ENCODE data around the gene LCOR.
"Not testable (repeated sequence)": the region's sequence is repeated elsewhere in the genome, so short reads cannot be mapped to it uniquely, and the experiment has no call there.

The LCOR gene

DNA sequence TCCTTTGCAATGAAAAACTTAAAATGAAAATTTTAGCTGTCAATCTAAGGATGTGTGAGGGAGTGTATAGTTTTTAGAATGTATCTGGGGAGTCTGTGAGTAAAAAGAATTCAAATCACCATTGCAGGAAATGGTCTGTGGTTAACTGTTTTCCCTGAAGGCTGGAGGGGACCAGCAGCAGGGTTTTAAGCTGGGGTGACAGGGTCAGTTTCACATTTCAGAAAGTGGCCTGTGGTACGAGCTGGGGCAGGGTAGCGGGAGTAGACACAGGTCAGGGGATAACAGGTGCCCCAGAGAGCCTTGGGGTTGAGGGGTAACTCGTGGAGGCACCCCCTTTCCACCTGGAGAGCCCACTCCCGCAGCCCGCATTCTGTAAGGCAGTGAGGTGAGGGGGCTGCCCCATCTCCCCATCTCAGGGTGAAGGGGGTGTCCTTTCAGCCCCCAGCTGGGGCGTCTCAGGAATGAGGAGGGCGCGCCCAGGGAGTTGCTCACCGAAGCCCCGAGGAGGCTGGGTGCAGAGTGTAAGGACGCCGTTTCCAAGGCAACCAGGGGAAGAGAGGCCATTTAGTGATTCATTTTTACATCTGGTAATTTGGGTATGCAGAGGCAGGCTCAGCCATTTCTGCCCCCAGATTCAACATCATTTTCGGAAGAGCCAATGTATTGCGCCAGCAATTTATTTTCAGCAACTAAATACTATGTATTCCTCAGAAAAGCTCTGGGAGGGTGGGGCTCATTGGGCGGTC, 184.8 kb downstream of the LCOR start:
- DNase-seq, result no peak

DNA sequence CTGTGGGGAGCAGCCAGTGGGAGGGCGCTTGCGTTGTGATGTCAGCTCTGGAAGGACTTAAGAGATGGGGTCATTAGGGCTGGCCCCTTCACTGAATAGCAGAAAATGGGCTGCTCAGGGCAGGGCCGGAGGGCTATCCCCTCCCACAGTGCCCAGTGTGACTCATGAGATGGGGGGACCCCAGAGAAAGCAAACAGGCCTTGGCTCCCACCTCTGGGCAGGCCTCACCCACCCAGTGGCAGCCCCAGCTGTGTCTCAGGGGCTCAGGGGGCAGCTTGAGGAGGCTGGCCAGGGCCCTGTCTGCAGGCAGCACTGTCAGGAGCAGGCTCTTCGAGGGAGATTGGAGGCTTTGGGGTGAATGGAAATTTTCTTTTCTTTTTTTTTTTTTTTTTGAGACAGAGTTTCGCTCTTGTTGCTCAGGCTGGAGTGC, 185.4 kb downstream of the LCOR start:
- no peak for DNase-seq

- no peak for DNase-seq
Observed at GRCh38 chr10:97018251-97019212, 186.4 kb downstream of the LCOR start.

DNA sequence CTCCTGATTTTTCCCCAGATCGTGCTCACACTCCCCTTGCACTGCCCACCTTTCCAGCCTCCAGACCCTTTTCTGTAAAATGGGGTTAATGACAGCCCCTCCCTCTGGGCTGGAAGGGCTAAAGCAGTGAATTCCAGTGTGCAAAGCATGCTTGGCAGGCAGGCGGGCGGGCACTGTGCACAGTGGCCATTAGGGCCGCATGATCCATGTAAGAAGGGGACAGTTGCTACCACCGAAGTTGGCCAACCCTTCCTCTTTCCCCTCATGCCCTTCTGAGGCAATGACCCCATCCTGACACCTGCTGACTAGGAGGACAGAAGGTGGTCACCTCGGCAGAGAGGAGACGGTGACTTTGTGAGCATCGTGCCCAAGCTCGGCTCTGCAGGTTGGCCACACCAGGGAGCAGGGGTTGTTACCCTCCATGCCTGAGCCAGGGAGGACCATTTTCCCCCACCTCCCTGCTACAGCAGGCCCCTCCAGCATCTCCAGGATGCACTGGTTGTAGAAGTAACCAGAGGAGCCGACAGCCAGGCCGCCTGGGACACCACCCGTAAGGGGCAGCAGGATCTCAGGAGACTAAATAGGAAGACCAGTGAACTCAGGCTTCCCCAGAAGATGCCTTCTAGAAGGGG, 187.2 kb downstream of the LCOR start:
- no peak for DNase-seq

- peak; percentile 72 for DNase-seq
Observed at GRCh38 chr10:97020452-97021400, 188.6 kb downstream of the LCOR start.

GRCh38 chr10:97022616-97023015, 190.5 kb downstream of the LCOR start:
- DNase-seq, result no peak

- DNase-seq, result no peak
Observed at GRCh38 chr10:97023401-97024167, 191.5 kb downstream of the LCOR start.

GRCh38 chr10:97024168-97025073, 192.3 kb downstream of the LCOR start:
- DNase-seq, result no peak

- DNase-seq, result peak; percentile 59
Observed at GRCh38 chr10:97025613-97026242, 193.6 kb downstream of the LCOR start.

GRCh38 chr10:97028126-97028831, 196.2 kb downstream of the LCOR start:
- no peak for DNase-seq

- no peak for DNase-seq
Observed at GRCh38 chr10:97028832-97029178, 196.7 kb downstream of the LCOR start.

- no peak for DNase-seq
Observed at GRCh38 chr10:97029271-97029670, 197.2 kb downstream of the LCOR start.

GRCh38 chr10:97030894-97031293, 198.8 kb downstream of the LCOR start:
- DNase-seq, result no peak

DNA sequence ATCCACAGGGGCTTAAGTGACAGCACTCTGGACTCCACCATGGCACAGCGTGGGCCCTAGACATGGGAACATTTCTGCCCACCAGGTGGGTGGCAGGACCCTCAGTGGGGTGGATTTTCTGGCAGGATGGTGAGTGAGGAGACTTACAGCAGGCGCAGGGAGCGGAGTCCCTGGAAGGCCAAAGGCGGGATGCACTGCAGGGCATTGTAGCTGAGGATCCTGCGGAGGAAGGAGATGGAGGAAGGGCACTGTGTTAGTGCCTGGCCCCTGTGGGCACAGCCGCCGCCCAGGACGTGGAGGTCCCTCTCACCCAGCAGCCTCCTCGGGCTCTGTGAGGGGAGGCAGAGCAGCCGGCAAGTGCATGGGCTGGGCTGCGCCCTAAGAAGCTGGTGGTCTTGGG, 199.4 kb downstream of the LCOR start:
- no peak for DNase-seq

DNA sequence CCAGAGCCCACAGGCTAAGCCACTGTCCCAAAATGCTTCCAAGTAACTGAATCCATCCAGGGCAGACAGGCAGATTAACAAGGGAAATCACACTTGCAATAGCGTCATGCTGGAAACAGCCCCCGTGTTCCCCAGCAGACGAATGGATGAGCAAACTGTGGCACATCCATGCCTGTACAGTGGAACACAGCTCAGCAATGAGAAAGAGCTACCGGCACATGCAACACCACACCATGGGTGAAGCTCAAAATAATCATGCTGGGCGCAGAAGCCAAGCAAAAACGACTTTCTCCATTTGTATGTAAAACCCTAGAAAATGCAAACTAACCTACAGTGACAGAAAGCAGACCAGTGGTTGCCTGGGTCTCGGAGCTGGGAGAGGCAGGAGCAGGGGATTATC, 200.5 kb downstream of the LCOR start:
- DNase-seq, result no peak

DNA sequence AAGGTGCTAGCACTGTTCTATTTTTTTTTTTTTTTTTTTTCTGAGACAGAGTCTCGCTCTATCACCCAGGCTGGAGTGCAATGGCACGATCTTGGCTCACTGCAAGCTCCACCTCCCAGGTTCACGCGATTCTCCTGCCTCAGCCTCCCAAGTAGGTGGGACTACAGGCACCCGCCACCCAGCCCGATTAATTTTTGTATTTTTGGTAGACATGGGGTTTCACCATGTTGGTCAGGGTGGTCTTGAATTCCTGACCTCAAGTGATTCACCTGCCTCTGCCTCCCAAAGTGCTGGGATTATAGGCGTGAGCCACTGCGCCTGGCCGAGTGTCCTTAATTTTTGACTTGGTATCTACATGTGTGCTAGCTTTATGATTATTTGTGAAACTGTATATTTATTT, 201.7 kb downstream of the LCOR start:
- not testable (repeated sequence) for DNase-seq

DNA sequence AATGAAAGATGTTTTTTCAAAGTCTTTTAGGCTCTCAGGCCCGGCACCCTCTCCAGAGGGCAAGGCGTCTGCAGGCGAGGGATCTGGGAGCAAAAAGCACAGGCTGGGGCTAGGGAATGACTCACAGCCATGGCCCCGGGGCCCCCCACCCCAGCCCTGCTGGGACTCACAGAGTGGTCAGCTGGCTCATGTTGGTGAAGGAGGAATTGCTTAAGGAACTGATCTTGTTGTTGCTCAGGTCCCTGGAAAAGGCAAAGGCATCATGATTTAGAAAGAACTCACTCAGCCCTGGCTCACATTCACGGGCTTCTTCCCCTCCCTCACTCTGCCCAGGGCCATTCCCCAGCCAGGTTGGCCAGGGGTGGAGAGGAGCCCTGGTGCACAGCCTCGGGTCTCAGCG, 202.2 kb downstream of the LCOR start:
- no peak for DNase-seq

DNA sequence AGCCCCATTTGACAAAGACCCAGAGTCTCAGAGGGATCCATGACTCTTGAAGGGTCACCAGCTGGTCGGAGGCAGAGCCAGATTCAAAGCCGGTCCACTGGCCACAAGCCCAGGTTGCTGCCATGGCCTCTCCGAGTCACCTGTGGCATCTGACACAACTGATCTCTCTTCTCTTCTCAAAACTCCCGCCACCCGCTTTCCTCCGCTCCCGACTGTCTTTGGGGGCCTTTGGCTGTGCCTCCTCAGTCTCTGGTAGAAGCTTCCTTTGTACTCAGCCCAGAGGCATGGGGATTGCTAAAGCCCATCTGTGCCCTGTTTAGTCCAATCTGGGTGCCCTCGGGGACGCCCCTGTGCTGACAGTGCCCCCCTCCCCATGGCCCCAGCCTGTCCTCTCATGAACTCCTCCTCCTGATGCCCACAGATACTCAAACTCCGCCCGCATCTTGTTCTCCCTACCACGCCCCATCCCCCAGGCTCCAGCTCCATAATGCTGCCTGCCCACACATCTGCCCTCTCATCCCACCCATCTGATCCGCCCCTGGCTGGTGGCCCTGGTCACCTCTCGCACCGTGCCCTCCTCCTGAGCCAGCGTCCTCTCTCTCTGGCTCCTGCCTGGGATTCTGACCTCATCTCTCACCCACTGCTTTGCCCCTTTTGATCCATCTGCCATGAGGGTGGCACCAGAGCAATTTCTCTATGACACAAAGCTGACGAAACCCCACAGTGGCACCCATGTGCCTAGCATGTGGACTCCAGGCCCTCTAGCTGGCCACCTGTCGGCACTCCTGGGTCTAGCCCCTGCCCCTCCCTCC, 203.1 kb downstream of the LCOR start:
- no peak for DNase-seq
